Suppressor macrophage (primary cell): ENCODE results near the gene CTXN1.

Experiments used
- DNase-seq, 4 experiments: peaks; one replicate each; pipeline ENCODE4 v3.0.0-alpha.2; 2020 to 2022

The CTXN1 gene

DNA sequence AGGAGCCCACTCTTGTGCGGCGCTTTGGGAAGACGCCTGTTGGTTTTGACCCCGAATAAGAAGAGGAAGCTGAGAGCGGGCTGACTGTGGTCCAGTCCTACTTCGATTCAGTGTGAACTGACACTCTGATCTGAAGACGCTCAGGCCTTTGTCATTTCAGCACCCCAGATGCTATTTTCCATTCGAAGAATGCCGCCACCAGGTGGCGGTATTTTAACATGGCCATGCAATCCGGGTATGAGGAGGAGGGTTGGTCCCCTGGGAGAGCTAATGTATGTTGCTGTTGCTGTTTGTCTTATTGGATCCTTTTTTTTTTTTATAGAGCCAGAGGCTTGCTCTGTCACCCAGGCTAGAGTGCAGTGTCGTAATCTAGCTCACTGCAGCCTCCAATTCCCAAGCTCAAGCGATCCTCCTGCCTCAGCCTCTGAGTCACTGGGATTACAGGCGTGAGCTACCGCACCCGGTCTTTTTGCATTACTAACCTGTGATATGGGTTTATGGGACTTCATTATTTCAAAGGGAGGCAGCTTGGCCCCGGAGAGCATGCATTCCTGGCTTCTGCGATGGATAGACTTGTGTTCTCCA is 18.3 kb upstream of the CTXN1 start:
- DNase-seq: peak; percentile 94 to 96 (median 95)

DNA sequence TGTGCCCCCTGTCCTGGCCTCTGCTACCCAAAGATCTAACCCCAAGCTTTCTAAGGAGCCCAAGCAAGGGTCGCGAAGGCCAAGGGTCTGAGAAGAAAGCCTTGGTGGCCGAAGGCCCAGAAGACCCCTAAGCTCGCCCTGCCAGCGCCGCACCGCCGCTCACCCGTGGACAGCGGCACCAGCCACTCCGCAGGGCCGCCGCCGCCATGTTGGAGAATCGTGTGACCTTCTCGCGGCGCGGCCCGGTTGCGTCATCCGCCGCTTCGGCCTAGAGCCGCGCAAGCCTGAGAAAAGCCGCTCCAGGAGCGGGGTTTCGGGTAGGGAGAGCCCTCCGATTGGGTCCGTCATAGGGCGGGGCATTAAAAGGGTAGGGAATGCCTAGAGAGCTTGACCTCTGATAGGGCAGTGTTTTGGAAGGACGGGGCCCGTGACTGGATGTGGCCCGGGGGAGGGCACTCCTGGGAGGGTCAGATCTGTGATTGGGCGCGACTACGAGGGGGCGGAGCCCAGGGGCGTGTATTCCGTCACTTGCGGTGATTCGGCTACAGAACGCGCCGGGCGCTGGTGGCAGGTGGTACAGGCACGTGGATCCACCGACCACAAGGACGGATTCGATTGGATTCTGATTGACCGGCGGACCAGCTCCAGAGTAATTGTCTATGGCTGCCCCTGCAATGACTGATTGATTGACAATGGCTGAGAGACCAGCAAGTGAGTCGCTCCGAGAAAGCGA is 17.7 kb upstream of the CTXN1 start, which contains the start of gene TIMM44:
Gene TIMM44, minus strand, starts transcription at position 223 of the 733 bp plus-strand sequence. Its CDS starts 15 bp downstream, at position 208.
- peak; percentile 99 to 100 (median 100) for DNase-seq

DNA sequence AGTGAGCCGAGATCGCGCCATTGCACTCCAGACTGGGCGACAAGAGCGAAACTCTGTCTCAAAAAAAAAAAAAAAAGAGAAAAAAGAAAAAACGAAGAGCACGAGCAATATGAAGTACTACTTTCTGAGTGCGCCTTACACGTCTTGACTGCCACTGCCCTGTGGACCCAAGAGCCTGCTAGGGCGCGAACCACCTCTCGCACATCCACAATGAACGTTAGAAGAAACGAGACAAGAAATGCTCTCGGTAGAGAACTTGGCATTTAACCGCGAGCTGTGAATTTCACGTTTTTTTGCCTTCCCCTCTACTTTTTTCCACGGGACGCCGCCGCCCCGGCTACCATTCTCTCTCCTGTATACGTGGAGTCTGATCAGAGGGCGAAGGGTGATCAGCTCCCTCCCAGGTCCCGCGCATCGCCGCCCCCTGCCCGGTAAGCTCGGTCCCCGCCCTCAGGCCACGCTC is 17.1 kb upstream of the CTXN1 start:
- DNase-seq: peak in 1 of 4 experiments; percentile 11

DNA sequence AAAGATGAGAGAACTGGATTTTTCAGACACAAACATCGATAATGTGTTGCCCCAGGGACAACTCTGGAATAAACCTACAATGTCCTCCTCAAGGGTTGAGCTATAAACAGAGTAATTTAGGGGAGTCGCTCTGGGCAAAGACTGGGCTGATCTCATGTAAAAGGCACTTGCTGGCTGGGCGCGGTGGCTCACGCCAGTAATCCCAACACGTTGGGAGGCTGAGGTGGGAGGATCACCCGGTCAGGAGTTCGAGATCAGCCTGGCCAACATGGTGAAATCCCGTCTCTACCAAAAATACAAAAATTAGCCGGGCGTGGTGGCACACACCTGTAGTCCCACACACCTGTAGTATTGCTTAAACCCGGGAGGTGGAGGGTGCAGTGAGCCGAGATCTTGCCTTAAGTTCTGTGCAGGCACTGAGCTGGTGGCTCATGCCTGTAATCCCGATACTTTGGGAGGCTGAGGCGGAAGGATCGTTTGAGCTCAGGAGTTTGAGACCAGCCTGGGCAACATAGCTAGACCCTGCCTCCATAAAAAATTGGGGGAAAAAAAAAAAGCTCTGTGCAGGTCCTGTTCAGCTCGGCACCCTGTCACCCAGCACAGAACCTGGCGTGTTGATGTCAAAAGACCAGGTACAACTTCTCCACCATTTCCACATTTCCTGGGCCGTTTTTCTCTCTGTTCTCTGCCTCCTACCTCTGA is 16.1 kb upstream of the CTXN1 start:
- no peak for DNase-seq

DNA sequence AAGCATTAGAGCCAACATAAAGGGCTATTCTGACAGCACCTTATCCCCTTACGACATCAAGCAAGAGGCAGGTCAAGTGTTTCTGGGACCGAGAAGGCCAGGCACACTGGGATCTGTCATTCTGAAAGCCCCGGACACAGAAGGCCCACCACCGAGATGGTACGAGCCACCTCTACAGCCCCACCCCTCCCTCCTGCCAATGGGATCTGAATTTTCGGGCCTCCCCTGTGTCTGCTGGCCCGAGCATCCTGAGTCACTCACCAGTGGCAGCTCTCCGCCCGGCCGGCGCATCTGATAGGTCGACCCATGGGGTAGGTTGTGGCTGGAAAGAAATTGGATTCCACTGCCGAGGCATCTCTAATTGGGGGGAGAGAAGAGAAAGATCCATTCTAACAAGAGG is 14.9 kb upstream of the CTXN1 start:
- no peak for DNase-seq

DNA sequence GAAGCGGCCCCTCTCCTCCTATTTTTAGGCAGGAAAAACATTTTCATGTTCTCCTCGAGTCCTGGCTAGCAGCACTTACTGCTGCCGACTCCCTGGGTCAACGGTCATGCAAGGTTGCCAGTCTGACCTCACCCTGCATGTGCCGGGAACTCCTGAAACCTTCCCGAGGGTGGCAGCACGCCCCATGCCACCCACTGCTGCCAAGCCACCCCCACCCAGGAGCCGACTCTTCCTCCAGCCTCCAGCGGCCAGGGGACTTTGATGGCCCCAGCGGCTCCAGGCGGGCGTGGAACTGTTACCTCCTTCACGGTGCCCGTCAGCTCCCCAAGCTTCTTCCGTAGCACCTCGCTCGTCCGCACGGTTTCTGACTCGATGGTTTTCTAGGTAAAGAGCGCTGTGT is 8.8 kb upstream of the CTXN1 start:
- peak in 1 of 4 experiments; percentile 1 for DNase-seq

DNA sequence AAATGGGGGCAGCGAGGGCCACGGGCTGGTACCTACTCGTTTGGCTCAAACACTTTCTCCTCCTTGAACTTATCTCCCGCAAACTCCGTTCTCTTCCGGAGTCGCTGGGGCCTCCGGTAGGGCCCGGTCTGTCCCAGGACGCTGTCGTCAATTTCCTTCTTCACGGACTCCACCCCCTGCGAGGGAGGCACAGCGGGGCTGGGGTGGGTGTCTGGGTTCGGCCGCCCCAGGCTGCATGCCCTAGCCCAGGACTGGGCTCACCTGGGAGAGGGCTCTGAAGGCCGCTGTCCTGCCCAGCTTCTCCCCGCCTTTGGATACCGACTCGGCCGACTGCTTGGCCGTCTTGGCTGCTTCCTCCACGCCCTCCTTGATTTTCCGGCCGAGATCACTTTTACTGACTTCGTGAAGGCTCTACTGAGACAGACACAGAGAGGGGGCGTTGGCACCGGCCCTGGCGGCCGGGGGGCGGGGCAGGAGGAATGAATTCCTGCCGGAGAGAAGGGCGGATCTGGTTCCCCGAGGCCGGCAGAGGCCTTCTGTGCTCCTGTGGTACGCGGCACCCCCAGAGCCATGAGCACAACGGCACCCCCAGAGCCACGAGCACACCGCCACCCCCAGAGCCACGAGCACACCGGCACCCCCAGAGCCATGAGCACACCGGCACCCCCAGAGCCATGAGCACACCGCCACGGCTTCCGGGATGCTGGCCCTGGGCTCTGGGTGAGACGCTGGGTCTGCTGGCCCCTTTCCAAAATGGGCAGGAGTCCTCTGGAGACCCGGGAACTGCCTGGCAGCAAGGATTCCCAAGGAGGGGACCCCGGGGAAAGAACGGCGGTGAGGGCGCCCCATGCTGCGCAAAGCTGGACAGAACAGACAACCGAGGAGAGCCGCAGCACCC is 8.1 kb upstream of the CTXN1 start:
- peak in 1 of 4 experiments; percentile 1 for DNase-seq

DNA sequence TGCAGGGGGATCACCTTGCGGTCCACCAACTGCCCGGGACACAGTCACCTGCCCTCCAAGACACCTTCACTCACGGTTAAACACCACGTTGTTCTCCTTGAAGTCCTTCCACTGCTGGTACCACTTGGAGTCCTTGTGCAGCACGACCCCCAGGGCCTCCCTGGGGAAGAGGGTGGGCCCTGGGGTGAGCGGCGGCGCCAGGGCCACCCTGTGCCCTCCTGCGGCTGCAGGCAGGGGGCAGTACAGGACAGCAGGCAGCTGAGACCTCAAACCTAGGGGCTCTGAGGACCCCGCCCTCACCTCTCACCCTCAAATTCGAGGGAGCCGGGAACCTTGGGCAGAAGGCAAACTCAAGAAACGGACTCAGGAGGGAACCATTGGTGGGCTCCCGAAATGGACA is 7.5 kb upstream of the CTXN1 start:
- peak in 1 of 4 experiments; percentile 2 for DNase-seq

DNA sequence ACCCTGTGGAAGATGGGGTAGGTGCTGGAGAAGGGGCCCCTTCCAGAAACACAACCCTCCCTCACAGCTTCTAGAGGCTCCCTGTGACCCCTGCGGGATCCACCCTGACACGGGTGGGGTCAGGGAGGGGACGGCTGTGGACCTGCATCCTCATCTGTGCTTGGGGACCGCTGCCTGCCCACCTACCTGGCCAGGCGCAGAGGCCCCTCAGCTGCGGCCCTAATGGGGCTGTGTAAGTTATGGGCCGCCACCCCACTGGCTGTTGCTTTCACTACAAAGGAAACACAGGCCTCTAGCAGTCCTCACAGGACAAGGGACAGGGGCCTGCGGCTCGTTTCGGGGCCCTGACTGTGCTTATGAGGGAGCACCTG is 7.0 kb upstream of the CTXN1 start:
- peak in 1 of 4 experiments; percentile 1 for DNase-seq

DNA sequence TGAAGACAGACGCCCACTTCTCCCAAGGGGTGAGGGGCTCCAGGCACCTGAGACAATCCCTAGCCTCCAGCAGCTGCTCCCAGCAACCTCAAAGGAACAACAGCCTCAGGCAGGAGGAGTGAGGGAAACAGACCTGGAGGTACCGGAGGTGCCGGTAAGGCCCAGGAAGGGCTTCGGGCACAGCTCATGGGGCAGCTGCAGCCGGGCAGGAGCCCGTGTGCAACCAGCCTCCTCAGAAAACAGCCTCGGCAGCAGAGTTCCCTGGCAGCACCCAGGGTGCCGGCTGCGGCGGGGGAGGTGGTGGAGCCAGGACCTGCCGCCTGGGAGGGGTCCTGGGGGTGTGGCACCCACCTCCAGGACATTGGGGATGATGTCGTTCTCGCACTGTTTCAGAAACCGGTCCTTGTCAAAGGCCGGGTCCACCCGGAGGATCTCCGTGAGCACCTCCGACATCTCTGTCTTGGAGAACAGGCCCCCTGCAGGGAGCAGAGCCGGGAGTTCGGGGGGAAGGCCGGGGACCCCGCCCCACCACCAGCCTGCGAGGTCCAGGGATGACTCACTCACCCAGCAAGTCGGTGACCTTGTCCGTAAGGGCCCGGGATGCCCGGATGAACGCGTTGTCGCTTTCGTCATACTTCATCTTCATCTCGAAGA is 6.5 kb upstream of the CTXN1 start:
- peak in 1 of 4 experiments; percentile 1 for DNase-seq

DNA sequence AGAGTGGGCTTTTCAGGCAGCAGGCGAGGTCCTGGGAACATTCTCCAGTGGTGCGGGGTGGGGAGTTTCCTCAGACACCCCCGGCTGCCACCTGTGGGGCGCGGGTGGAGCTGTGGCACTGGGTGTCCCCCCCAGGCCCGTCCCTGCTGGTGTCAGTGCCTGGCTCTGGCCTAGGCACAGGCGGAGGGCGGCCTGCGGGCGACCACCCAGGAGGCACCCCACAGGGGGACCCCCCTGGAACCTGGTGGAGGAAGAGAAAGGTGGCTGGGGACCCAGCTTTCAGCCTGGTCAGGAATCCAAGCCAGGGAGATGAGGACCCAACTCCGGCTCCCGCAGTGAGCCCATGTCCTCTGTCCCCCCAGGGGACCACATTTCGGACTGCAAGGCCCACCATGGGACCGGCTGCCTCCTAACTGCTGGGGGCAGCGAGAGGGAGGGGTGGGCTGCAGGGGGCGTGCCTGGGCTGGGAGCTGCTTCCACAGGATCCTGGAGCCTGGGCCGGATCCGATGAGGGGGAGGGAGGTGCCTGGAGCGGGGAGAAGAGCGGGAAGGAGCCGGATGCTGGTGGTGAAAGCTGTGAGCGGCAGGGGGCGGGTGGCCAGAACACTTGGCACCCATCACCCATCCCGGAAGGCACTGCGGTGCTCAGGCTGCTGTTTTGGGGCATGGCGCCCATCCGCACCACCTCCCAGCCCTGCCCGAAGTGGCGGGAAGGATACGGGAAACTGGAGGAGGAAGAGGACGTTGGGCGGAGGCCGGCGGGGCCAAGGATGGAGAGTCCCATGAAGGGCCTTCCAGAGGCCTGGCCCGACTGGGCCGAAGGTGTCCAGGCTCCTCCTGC is 5.5 kb upstream of the CTXN1 start:
- peak in 1 of 4 experiments; percentile 1 for DNase-seq

DNA sequence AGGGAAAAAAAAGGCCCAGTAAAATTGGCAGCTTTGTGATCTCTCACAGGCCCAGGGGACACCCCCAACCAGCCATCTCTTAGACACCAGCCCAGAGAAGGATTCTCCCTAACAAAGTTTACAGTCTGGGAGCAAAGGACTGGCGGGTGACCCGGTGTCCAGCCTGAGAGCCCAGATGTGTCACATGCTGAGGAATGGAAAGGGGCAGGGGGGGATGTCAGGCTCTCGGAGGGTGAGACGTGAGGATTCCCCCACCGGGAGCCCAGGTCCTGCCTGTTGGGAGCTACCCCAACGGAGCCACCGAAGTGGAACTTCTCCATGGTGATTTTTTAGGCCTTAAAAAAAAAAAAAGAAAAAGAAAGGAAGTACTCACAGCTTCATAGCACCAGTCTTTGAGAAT is 4.8 kb upstream of the CTXN1 start:
- DNase-seq: no peak

DNA sequence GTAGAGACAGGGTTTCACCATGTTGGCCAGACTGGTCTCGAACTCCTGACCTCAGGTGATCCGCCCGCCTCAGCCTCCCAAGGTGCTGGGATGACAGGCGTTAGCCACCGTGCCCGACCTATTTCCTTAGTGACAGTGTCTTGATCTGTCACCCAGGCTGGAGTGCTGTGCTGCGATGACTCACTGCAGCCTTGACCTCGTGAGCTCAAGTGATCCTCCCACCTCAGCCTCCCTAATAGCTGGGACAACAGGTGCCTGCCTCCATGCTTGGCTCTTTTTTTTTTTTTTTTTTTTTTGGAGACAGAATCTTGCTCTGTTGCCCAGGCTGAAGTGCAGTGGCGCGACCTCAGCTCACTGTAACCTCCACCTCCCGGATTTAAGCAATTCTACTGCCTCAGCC is 4.1 kb upstream of the CTXN1 start:
- peak in 3 of 4 experiments; percentile 31 to 44 (median 38) for DNase-seq

DNA sequence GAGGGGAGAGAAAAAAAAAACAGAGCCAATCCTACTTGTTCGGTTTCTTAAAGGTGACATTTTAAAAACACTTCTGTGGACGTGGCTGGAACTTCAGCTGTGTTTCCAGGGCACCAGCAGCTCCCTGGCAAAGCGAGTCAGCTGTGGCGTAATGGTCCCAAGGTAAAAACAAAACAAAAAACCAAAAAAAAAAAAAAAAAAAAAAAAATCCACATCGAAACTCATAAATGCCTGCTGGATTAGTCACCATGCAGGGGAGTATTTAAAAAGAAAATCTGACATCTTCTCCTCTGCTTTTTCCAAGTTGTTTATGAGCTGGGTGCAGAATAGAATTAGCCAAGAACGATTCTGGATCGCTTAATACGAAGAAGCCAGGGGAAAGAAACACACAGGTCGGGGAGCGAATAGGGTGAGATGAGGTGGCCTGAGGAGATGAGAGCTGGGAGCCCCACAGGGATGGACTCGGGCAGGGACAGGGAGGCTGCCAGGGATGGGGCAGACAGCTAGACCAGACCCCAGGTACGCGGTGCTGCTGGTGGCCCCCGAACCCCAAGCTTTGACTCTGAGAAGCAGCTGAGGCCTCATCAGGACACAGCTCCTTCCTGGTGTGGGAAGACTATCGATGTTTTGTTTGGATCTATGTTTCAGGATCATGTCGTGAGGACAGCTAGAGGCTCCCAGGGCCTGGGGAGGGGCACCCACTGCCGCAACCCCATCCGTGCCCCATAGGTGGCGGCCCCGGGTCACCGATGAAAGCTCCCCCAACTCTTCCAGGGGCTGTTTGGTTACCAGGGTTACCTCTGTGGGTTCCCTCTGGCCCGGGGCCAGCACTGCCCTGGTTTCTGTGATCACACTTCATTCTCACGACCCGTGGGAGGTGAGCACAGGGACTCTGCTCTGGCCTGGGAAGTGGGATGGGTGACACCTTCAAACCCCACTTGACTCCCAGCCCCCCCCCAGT is 3.1 kb upstream of the CTXN1 start:
- peak; percentile 41 to 73 (median 56) for DNase-seq

DNA sequence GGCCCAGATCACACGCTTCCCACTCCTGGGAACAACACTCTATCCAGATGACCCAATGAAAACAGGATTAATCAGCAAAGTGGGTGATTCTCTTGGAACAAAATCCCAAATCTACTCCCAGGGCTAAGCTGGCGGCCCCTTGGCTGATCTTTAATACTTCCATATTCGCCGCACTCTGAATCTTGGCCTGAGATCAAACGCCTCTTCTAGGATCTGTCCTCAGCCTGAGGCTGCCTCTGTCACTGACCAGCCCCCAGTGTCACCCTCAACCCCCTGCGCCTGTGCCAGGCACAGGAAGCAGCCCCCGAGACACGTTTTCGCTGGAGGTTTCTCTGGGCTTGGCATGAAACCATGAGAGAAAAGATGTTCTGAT is 2.4 kb upstream of the CTXN1 start:
- DNase-seq: no peak

DNA sequence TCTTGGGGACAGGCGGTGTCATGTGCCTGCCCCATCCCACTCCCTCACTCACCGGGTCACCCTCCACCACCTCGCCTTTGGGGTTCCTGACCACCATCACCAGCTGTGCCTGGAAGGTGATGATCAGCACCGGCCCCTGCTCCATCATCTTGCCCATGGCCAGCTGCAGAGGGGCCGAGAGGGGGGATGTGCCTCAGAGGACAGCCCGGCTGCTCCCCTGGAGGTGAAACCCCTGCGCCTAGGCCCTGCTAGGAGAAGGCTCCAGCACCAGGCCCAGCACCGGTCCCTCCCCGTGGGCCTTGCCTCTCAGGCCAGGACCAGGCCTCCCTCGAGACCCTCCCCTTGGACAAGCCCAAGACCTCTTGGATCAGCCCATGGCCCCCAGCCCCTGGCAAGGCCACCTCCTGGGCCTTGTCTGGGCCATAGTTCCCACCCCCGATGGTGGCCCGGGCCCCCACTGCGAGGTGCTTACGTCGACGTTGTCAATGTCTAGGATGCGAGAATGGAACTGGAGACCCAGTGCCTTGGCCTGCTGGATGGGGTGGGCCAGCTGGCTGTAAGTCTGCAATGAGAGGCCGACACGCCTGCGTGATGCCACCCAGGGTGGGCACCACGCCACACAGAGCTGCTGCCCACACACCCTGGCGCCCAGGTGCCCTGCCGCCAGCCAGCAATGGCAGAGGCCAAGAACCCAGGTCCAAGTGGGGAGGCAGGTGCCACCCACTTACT is 1.8 kb upstream of the CTXN1 start:
- peak in 1 of 4 experiments; percentile 1 for DNase-seq

DNA sequence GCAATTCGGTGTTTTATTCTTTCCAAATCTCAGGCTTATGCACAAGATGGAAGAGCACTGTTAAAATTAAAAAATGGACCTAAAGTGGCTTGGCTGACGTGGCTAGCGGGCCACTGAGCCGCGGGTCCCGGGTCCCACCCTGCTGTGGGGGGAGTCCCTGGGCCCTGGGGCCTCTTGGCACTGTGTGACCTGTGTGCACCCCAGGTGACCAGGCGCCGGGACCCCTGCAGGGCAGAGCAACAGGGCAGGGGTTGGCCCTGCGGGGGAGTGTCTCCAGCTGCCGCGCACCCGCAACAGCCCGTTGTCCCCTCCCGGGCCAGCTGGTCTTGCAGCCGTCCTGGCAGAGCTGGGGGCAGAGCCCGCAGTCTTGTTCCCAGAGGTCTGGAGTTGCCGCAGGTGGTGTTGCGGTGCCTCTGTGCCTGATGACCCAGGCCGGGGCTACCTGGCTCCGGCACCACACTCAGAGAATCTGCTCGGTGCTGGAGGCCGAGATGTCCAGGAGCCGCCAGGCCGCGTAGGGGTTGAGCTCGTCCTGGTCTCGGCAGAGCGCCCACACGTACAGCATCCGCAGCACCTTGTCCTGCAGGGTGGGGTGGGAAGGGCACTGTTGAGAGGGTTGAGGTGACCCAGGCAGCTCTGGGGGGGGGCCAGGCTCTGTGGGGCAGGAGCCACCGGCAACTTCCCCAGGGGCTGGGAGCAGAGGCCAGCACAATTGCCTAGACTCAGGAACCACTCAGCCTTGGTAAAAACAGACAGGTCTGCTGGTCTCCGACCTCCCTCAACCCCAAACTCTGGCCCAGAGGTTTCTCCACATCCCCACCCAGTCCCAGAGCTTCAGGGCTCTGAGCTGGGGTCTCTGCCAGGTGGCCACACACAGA is 1.0 kb upstream of the CTXN1 start:
- peak in 1 of 4 experiments; percentile 4 for DNase-seq
